OCI-LY1 (cell line): ENCODE measurements around the gene BACH2.
A peak's percentile ranks its signal among the peaks of the same experiment; 100 is the strongest.

Source experiments
- H2AFZ ChIP-seq: fragments of 200-600 bp; sonication (generic), shearing (Covaris generic); 2 replicates; pipeline ENCODE4 v1.6.0; 2014; ENCODE audit warnings: antibody characterized with exemption, mild to moderate bottlenecking, low read length
- H3F3A ChIP-seq: fragments of 200-600 bp; sonication (generic), shearing (Covaris generic); 2 replicates; pipeline ENCODE4 v1.6.0; 2014; ENCODE audit warnings: mild to moderate bottlenecking, antibody characterized with exemption, low read length, moderate library complexity; ENCODE audit not compliant: insufficient read depth
- H3K27ac ChIP-seq: fragments of 200-600 bp; sonication (generic); 2 replicates; pipeline ENCODE4 v1.5.1; 2014; ENCODE audit warnings: low read length, mixed run types, mild to moderate bottlenecking, low read depth; ENCODE audit not compliant: poor library complexity, severe bottlenecking
- H3K27me3 ChIP-seq: fragments of 200-600 bp; sonication (generic); 2 replicates; pipeline ENCODE4 v1.6.0; 2014; ENCODE audit warnings: antibody characterized with exemption, mild to moderate bottlenecking, low read length, moderate library complexity; ENCODE audit not compliant: insufficient read depth
- H3K36me3 ChIP-seq: fragments of 200-600 bp; sonication (generic); 2 replicates; pipeline ENCODE4 v1.6.1; 2014; ENCODE audit warnings: mild to moderate bottlenecking, antibody characterized with exemption, low read length, moderate library complexity, mixed read lengths; ENCODE audit not compliant: insufficient read depth
- H3K4me1 ChIP-seq: fragments of 200-600 bp; sonication (generic); 2 replicates; pipeline ENCODE4 v1.5.1; 2014; ENCODE audit warnings: mild to moderate bottlenecking, low read length, moderate library complexity; ENCODE audit not compliant: insufficient read depth, severe bottlenecking
- H3K4me2 ChIP-seq: fragments of 200-600 bp; sonication (generic), shearing (Covaris generic); 2 replicates; pipeline ENCODE4 v1.6.1; 2014; ENCODE audit warnings: low read length
- H3K4me3 ChIP-seq: fragments of 200-600 bp; sonication (generic); 2 replicates; pipeline ENCODE4 v1.5.1; 2014; ENCODE audit warnings: low read length, low read depth, mild to moderate bottlenecking, mixed read lengths; ENCODE audit not compliant: poor library complexity, severe bottlenecking
- H3K79me2 ChIP-seq: fragments of 200-600 bp; shearing (Covaris generic); 2 replicates; pipeline ENCODE4 v1.6.1; 2016; ENCODE audit warnings: mixed run types, low read length, mixed read lengths; ENCODE audit not compliant: insufficient read depth
- H3K9ac ChIP-seq: fragments of 200-600 bp; sonication (generic), shearing (Covaris generic); 2 replicates; pipeline ENCODE4 v1.6.1; 2014; ENCODE audit warnings: mild to moderate bottlenecking, low read length, mixed read lengths
- H3K9me2 ChIP-seq: fragments of 200-600 bp; sonication (generic), shearing (Covaris generic); 2 replicates; pipeline ENCODE4 v1.6.1; 2014; ENCODE audit warnings: low read depth, mild to moderate bottlenecking, low read length, mixed read lengths
- H3K9me3 ChIP-seq: fragments of 200-600 bp; shearing (Covaris generic); 2 replicates; pipeline ENCODE4 v1.6.1; 2014; ENCODE audit warnings: low read length, mixed read lengths
- H4K20me1 ChIP-seq: fragments of 200-600 bp; sonication (generic), shearing (Covaris generic); 2 replicates; pipeline ENCODE4 v1.6.0; 2016; ENCODE audit warnings: mild to moderate bottlenecking, low read length; ENCODE audit not compliant: insufficient read depth
- CTCF ChIP-seq: fragments of 200-600 bp; sonication (generic), shearing (Covaris generic); IDR thresholded peaks from 2 replicates; pipeline ENCODE4 v1.5.1; 2017; ENCODE audit warnings: mild to moderate bottlenecking, antibody characterized with exemption, low read length, moderate library complexity, mixed read lengths
- EZH2 ChIP-seq: fragments of 200-600 bp; sonication (generic), shearing (Covaris generic); IDR thresholded peaks from 2 replicates; pipeline ENCODE4 v1.8.0; 2017; ENCODE audit warnings: borderline replicate concordance, mixed run types, mild to moderate bottlenecking, antibody characterized with exemption, low read length, moderate library complexity, mixed read lengths

BACH2 gene

DNA sequence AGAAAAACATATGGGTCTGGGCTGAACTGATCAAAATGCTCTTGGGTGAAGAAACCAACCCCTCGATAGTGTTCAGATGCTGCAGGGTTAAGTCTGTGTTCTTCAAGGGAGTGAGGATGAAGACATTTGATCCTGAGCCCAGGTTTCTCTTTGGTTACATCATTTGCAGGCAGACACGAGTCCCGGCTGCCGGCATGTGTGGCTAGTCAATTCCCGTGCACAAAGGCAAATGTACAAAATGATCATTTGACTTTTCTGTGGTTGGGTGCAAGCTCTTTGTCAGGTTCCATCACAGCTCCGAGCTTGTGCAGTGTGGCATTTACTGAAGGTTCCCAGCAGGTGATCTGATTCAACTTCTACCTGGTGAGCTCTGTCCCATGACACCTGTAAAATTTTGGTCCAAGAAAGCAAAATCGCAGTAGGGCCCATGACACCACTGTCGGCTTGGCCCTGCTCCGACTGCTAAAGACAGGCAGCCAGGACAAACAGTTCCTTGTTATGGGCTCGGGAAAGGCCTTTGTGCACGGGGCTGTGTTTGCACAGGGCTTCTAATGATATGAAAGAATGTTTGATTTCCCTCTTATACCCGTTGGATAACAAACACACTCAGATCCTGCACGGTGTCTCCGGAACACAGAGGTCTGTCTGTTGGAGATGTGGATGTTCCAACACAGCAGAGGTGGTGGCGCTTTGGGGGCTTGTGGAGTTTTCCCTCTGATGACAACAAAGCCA, 355.4 kb downstream of the BACH2 start:
- TF ChIP-seq EZH2 (no peak), CTCF (no peak)
- Histone ChIP-seq H3K9ac (no peak overlapping the region), H3K4me2 (no peak overlapping the region), H2AFZ (no peak overlapping the region), H3K9me3 (peaks cover 4% of the 10 kb centered on the region; the same call in 1 of the 2 replicates), H3K27me3 (no peaks in the 10 kb centered on the region), H3F3A (no peaks in the 10 kb centered on the region), H4K20me1 (no peaks in the 10 kb centered on the region), H3K27ac (no peak overlapping the region), H3K36me3 (peaks cover 94% of the 10 kb centered on the region), H3K4me3 (no peak overlapping the region), H3K9me2 (no peaks in the 10 kb centered on the region), H3K4me1 (no peaks in the 10 kb centered on the region), H3K79me2 (no peaks in the 10 kb centered on the region; the same call in 1 of the 2 replicates)

GRCh38 chr6:89940225-89941027, 356.2 kb downstream of the BACH2 start:
- no peaks in the 10 kb centered on the region for H4K20me1 ChIP-seq
- H3K4me1 ChIP-seq, result no peaks in the 10 kb centered on the region
- peaks cover 94% of the 10 kb centered on the region for H3K36me3 ChIP-seq
- H3K79me2 ChIP-seq, result no peaks in the 10 kb centered on the region; the same call in 1 of the 2 replicates
- H2AFZ ChIP-seq, result no peak overlapping the region
- H3F3A ChIP-seq, result no peaks in the 10 kb centered on the region
- no peak overlapping the region for H3K4me3 ChIP-seq
- H3K27me3 ChIP-seq, result no peaks in the 10 kb centered on the region
- peaks cover 4% of the 10 kb centered on the region; the same call in 1 of the 2 replicates for H3K9me3 ChIP-seq
- no peak overlapping the region for H3K9ac ChIP-seq
- H3K9me2 ChIP-seq, result no peaks in the 10 kb centered on the region
- no peak overlapping the region for H3K4me2 ChIP-seq
- no peak for TF ChIP-seq EZH2
- peak; percentile 70 for TF ChIP-seq CTCF
- no peak overlapping the region for H3K27ac ChIP-seq

DNA sequence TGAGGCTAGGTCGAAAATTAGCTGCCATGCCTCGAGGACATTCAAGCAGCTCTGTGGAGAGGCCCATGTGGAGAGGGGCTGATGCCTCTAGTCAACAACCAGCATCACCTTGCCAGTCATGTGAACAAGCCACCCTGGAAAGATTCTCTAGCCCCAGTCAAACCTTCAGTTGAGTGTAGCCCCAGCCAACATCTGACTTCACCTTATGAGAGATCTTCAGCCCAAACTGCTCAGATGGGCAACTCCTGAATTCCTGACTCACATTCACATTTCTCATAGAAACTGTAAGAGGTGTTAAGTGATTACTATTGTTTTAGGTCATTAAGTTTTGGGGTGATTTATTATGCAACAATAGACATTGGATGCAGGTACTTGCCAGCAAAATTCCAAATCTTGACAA, 357.5 kb downstream of the BACH2 start:
- Histone ChIP-seq H3K4me1 (no peaks in the 10 kb centered on the region), H3K4me3 (no peak overlapping the region), H3F3A (no peaks in the 10 kb centered on the region), H3K27me3 (no peaks in the 10 kb centered on the region), H3K79me2 (no peaks in the 10 kb centered on the region), H3K9ac (no peak overlapping the region), H4K20me1 (no peaks in the 10 kb centered on the region), H3K9me2 (no peaks in the 10 kb centered on the region), H3K4me2 (no peak overlapping the region), H3K36me3 (peaks cover 94% of the 10 kb centered on the region), H2AFZ (no peak overlapping the region), H3K9me3 (no peaks in the 10 kb centered on the region), H3K27ac (no peak overlapping the region)
- TF ChIP-seq CTCF (no peak), EZH2 (no peak)
